Measurements from ENCODE around the gene PDXK.
"Not testable (repeated sequence)": the region's sequence is repeated elsewhere in the genome, so short reads cannot be mapped to it uniquely, and the experiment has no call there.

Gene PDXK

DNA sequence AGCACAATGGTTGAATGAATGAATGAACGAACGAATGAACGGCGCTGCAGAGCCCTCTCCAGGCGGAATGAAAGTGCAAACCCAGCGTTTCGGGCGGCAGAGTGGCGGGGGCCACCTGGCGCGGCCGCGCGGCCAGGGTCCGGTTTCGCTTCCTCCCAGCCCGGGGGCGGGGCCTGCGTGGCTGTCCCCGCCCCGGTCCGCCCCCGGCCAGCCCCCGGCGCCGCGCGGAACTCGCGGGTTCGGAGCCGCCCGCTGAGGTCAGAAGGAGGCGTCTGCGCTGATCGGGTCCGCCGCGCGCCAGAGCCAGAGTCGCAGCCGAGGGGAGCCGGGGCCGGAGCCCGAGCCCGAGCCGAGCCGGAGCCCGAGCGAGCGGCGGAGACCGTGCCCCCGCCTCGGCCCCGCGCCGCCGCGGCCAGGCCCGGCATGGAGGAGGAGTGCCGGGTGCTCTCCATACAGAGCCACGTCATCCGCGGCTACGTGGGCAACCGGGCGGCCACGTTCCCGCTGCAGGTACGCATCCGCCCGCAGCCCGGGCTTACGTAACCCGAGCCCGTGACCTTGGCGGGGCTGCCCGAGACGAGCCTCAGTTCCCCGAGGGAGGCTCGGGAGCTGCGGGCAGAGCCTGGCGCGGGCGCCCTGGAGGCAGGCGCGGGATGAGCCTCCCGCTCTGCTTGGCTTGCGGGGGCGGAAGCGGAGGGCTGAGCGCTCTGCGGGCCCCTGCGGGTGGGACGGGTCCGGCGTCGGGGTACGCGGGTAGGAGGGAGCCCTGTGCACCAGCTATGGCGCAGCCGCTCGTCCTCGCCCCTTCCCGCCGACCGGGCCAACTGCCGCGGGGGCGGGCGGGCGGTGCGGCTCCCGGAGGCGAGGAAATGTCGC, at the start of gene PDXK:
TSS of gene PDXK (plus strand) at position 258 of the 876 bp plus-strand sequence. CDS start at position 424, 166 bp downstream.
- peak; percentile 65 for DNase-seq

DNA sequence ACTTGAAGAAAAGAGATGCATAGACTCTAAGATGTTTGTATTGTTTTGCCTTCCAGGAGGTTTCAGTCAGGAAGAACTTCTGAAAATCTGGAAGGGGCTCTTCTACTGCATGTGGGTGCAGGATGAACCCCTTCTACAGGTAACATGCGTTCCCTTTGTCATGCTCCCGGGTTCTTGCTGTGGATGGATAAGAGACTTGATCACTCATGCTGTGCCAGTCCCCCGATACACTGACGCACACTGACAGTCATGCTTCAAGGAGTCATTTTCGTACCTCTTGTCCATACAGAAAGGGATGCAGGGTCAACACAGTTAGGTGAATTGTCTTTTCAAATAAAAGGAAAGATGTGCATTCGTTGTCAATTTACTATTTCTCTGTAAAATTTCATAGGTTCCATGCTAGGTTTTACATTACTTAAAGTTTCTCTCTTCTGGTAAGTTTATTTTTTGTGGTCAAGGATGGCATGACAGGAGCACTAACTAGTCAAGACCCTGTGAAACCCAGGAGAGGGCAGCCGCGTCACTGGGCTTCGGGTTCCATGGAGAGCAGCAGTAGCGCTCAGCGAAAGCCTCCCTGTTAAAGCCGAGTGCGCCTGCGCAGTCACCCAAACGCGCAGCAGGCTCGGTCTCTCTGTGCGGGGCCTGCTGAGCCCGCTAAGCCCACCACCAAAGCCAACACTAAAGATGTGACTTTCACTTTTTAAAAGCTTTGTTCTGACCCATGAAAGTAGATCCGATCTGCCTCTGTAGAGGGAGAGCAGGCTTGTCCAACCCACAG, 48.9 kb upstream of the PDXK start:
- DNase-seq = no peak

GRCh38 chr21:43675871-43676270, 43.1 kb upstream of the PDXK start:
- DNase-seq = no peak

DNA sequence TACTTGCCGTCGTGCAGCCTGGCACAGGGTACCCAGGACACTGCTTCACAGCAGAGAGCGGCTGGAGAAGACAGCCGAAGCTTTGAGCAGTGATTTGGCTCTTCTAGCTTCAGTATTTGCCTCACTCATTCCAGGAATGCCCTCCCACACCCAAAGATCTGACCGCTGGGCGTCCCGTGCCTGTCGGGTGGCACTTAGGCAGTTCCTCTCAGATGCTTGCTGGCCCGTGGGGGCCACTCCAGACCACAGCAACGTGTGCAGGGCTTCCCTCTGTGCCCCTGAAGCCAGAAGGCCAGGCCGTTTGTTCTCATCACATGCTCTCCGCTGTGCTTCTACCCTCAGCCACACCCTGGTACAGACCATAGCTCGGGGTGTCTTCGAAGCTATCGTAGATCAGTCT, 42.5 kb upstream of the PDXK start:
- no peak for DNase-seq

- DNase-seq = no peak
Measured at GRCh38 chr21:43679951-43680350, 39.0 kb upstream of the PDXK start.

- DNase-seq = not testable (repeated sequence)
Measured at GRCh38 chr21:43680421-43680820, 38.5 kb upstream of the PDXK start.

GRCh38 chr21:43681650-43682049, 37.3 kb upstream of the PDXK start:
- DNase-seq = no peak

GRCh38 chr21:43684424-43684823, 34.5 kb upstream of the PDXK start:
- DNase-seq = no peak

DNA sequence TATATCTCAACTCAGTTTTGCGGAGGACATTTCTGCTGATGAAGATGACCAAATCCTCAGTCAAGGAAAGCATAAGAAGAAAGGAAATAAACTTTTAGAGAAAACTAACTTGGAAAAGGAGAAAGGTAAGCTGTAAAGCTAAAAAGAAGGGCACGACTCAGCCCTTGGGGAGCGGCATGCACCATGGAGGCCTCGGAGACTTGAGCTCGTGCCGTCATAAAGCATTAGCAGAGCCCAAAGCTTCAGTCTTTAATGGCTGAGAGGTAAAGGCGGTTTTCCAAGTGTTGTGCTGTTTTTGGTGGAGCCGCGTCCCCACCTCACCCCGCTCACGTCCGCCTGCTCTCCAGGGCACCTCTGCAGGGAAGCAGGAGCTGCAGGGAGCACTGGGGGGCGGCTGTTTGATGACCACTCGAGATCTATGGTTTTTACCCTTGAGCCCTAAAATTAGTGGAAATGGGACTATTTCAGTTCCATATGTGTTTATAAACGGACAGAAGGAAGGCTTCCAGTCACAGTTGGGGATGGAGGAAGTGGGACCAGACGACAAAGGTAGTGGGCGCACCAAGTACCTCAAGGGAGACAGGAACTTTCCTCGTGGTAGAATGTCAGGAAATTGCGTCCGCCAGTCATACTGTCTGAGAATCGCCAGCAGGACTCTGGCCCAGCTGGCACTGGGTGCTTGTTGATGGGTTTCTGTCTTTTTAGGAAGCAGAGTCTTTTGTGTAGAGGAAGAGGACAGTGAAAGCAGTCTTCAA, 31.9 kb upstream of the PDXK start:
- no peak for DNase-seq

- DNase-seq = no peak
Measured at GRCh38 chr21:43687566-43688399, 31.1 kb upstream of the PDXK start.

DNA sequence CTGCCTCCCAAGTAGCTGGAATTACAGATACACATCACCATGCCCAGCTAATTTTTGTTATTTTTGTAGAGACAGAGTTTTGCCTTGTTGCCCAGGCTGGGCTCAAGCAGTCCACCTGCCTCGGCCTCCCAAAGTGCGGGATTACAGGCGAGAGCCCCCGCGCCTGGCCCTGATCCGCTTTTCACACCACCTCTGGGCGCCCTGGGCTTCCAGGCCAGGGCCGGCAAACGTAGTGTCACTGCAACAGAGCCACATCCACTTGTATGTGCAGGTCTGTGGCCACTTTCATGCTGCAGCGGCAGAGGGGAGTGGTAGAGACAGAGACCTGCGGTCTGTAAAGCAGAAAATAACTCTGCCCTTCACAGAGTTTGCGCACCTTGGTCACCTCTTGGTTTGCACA, 30.0 kb upstream of the PDXK start:
- DNase-seq = no peak

DNA sequence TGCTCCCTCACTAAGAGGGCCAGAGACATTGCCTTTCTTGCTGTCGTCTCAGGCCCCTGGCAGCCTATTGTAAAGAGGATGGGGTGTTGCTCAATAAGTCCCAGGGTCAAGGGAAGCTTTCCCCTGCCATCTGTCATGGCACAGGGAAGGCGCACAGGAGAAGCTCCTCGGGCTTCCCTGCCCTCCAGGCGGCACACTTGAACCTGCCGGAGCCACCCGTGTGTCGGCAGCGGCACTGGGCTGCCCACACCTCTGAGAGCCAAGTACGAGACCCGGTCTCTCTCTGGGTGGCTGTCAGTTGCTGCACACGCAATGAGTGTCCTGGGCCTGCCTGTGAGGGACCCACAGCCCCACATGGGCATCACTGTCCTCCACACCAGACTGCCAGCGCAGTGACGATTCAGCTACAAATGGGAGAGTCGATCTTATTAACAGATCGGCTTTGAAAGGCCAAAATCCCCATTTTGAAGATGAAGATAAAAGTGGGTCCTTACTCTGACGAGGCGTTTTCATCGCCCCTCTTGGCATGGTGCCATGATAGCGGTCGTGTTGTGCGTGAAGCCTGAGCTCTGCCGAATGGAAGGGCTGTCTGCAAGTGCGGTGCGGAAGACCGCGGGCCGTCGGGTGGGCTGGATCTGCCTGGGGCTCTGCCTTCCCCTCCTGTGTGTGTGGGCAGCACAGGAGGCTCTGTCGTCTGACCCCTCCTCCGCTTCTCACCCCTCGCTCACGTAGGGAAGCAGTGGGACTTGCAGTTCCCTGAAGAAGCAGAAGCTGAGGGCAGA, 29.2 kb upstream of the PDXK start:
- no peak for DNase-seq

DNA sequence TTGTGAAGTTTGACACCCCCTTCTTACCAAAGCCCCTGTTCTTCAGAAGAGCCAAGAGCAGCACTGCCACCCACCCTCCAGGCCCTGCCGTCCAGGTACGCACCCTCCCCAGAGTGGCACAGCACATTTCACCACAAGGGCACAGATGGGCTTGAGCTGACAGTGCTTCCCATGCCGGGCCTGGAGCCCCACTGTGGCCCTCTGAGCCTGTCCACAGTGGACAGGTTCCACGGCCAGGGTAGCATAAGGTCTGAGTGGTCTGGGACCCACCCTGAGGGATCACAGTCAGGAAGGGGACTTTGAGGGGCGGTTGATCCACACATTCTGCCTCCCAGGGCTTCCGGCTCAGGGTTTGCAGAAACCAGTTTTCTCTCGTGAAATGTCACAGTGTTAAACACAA, 28.6 kb upstream of the PDXK start:
- DNase-seq = no peak

DNA sequence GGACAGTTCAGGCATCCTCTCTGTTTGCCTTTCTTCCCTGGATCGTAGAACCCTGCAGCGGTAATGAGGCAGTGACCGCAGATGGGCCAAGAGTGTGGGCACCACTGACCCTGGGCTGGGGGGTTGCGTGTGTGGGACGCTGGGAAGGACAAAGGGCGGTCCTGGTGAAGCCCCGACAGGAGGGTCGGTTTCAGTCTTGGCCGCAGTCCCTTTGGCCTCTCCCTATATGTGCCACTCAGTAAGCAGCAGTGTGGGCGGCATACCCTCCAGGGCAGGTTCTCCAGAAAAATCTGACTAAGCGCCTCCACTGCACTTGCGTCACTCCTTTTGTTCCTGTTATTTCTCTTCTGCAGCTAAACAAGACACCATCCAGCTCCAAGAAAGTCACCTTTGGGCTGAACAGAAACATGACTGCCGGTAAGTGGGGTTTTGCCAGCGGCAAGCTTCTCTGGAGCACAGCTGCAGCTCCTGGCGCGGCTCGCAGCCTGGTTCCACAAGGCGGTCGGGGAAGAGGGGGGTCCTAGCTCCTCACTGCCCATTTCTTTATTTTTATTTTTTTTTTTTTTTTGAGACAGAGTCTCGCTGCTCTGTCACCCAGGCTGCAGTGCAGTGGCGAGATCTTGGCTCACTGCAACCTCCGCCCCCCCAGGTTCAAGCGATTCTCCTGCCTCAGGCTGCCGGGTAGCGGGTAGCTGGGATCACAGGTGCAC, 27.7 kb upstream of the PDXK start:
- DNase-seq = no peak

GRCh38 chr21:43691801-43692200, 27.1 kb upstream of the PDXK start:
- no peak for DNase-seq

DNA sequence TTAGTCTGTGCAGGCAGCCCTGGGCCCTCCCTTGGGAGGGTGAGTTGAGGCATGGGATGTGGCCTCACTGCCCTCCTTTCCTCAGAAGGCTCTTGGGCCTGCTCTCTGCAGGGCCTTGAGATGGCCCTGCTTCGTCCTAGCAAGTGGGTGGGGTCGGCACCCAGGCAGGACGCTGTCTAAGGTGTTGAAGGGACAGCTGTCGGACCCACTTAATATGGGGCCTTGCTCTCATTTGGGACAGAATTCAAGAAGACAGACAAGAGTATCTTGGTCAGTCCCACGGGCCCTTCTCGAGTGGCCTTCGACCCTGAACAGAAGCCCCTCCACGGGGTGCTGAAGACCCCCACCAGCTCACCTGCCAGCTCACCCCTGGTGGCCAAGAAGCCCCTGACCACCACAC, 26.0 kb upstream of the PDXK start:
- no peak for DNase-seq

DNA sequence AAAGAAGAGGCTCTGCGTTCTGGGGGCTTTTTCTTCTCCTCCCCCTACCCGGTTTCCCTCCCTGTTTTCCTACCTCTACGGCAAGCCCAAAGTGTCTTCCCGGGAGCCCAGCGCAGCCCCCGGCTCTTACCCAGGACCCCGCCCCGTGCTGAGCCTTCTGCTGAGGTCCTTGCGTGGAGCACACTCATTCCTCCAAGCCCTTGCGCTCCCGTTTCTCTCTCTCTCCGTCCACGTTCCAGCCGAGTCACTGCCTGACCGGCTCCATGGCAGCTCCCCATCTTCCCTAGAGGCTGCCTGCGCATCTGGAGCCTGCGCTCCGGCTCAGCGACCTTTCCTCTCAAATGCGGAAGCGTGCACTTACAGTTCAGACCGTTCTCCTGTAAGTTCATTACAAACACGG, 24.9 kb upstream of the PDXK start:
- DNase-seq = no peak

DNA sequence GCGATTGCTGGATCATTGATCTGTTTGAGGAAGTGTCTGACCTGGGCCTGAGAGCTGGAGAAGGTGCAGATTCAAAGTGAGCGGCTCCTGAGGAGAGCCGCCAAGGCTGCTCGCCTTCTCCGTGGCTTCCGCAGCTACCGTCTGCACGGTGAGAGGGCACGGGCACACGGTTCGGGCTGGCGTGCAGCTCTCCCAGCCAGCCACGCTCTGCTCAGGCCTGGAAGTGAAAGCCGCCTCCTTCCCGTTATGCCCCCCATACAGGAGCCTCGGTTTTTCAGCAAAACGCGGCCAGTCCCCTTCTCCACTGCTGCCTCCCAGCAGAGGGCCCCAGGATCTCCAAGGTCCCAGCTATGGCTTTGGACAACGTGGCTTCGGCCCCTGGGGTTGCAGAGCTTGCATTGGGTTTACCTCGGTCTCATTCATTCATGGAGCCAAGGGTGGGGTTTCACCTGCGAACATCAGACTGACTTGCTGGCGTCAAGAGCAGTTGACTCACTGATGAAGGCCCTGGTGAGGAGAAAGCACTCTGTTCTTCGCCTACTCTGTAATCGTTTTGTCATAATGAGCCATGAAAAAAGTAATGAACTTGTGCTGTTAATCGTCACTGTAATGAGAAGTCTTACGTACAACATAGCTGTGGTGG, 24.4 kb upstream of the PDXK start:
- DNase-seq = no peak

GRCh38 chr21:43696214-43696613, 22.7 kb upstream of the PDXK start:
- DNase-seq = no peak

Data from T1000 (cell line).